SK-N-DZ (cell line): ENCODE data around the gene DCXR.
"Not testable (repeated sequence)": the region's sequence is repeated elsewhere in the genome, so short reads cannot be mapped to it uniquely, and the experiment has no call there.

Experiments used
- DNase-seq: peaks from one replicate; pipeline ENCODE4 v3.0.0-alpha.2; 2015; ENCODE audit warnings: low spot score

DCXR gene

GRCh38 chr17:82039695-82040299, 2.3 kb upstream of the DCXR start:
- DNase-seq: no peak

GRCh38 chr17:82038796-82039409, 1.4 kb upstream of the DCXR start:
- not testable (repeated sequence) for DNase-seq

GRCh38 chr17:82037889-82038195, 345 bp upstream of the DCXR start:
- DNase-seq: no peak

- no peak for DNase-seq
Observed at GRCh38 chr17:82036634-82037091, 834 bp downstream of the DCXR start.

GRCh38 chr17:82035956-82036633, 1.4 kb downstream of the DCXR start:
- DNase-seq: no peak

- no peak for DNase-seq
Observed at GRCh38 chr17:82035488-82035887, 2.0 kb downstream of the DCXR start.

GRCh38 chr17:82034371-82035011, 3.0 kb downstream of the DCXR start:
- no peak for DNase-seq

- DNase-seq: no peak
Observed at GRCh38 chr17:82033359-82034085, 4.0 kb downstream of the DCXR start.

GRCh38 chr17:82031885-82032627, 5.4 kb downstream of the DCXR start:
- no peak for DNase-seq

- no peak for DNase-seq
Observed at GRCh38 chr17:82031303-82031884, 6.1 kb downstream of the DCXR start, which contains the start of gene RAC3. TSS of gene RAC3 (plus strand) at chr17:82031678. CDS start at chr17:82031762, 84 bp downstream.

- peak; percentile 88 for DNase-seq
Observed at GRCh38 chr17:82030470-82031302, 6.8 kb downstream of the DCXR start.

- no peak for DNase-seq
Observed at GRCh38 chr17:82029990-82030469, 7.5 kb downstream of the DCXR start.

- no peak for DNase-seq
Observed at GRCh38 chr17:82029391-82029790, 8.1 kb downstream of the DCXR start.

GRCh38 chr17:82028966-82029365, 8.5 kb downstream of the DCXR start:
- no peak for DNase-seq

- no peak for DNase-seq
Observed at GRCh38 chr17:82028246-82028645, 9.3 kb downstream of the DCXR start.

GRCh38 chr17:82025401-82026107, 11.9 kb downstream of the DCXR start:
- DNase-seq: no peak

- DNase-seq: no peak
Observed at GRCh38 chr17:82024859-82025258, 12.6 kb downstream of the DCXR start.

- no peak for DNase-seq
Observed at GRCh38 chr17:82023447-82024241, 13.9 kb downstream of the DCXR start.
